ENCODE results near the gene SHISA9.

The SHISA9 gene

GRCh38 chr16:12959072-12959471 lies 57.7 kb downstream of the SHISA9 start:
- no peak for DNase-seq

GRCh38 chr16:12961626-12962025 lies 60.2 kb downstream of the SHISA9 start:
- no peak for DNase-seq

- no peak for DNase-seq
Observed at GRCh38 chr16:12964461-12964860, 63.1 kb downstream of the SHISA9 start.

- no peak for DNase-seq
Observed at GRCh38 chr16:12965274-12965804, 63.9 kb downstream of the SHISA9 start.

- DNase-seq = no peak
Observed at GRCh38 chr16:12971241-12971640, 69.8 kb downstream of the SHISA9 start.

GRCh38 chr16:12972246-12972645 lies 70.8 kb downstream of the SHISA9 start:
- DNase-seq = no peak

- DNase-seq = no peak
Observed at GRCh38 chr16:12975766-12976165, 74.4 kb downstream of the SHISA9 start.

GRCh38 chr16:12976496-12976895 lies 75.1 kb downstream of the SHISA9 start:
- DNase-seq = no peak

GRCh38 chr16:12976936-12977335 lies 75.5 kb downstream of the SHISA9 start:
- DNase-seq = no peak

GRCh38 chr16:12985516-12985915 lies 84.1 kb downstream of the SHISA9 start:
- DNase-seq = no peak

- DNase-seq = no peak
Observed at GRCh38 chr16:12988071-12988470, 86.7 kb downstream of the SHISA9 start.

- no peak for DNase-seq
Observed at GRCh38 chr16:12992066-12992465, 90.7 kb downstream of the SHISA9 start.

GRCh38 chr16:12994402-12994801 lies 93.0 kb downstream of the SHISA9 start:
- DNase-seq = no peak

- DNase-seq = no peak
Observed at GRCh38 chr16:12995721-12996372, 94.4 kb downstream of the SHISA9 start.

GRCh38 chr16:12998361-12999085 lies 97.1 kb downstream of the SHISA9 start:
- DNase-seq = no peak

- DNase-seq = no peak
Observed at GRCh38 chr16:12999368-12999767, 98.0 kb downstream of the SHISA9 start.

- DNase-seq = no peak
Observed at GRCh38 chr16:13005721-13006247, 104.4 kb downstream of the SHISA9 start.

GRCh38 chr16:13012601-13013000 lies 111.2 kb downstream of the SHISA9 start:
- no peak for DNase-seq

- DNase-seq = no peak
Observed at GRCh38 chr16:13013043-13013442, 111.6 kb downstream of the SHISA9 start.

GRCh38 chr16:13014476-13014875 lies 113.1 kb downstream of the SHISA9 start:
- DNase-seq = no peak

- no peak for DNase-seq
Observed at GRCh38 chr16:13018026-13018425, 116.6 kb downstream of the SHISA9 start.

GRCh38 chr16:13021996-13022395 lies 120.6 kb downstream of the SHISA9 start:
- no peak for DNase-seq

GRCh38 chr16:13029786-13030185 lies 128.4 kb downstream of the SHISA9 start:
- no peak for DNase-seq

GRCh38 chr16:13030769-13031168 lies 129.4 kb downstream of the SHISA9 start:
- no peak for DNase-seq
